K562 (cell line): Measurements from ENCODE around the gene STK16. TPM values are rescaled to one million over a fixed set of nuclear protein-coding genes. Genes with fewer than 3 reads are reported as not detected.
A peak's percentile ranks its signal among the peaks of the same experiment; 100 is the strongest.

Experiments
- ATAC-seq: fragments of 200-7000 bp; cut with Tn5 transposase; 3 replicates; pipeline ENCODE4 v1.9.1; 2020; ENCODE audit warnings: moderate library complexity
- BruUV-seq: library from RNA; stranded (reverse); fragments of 400-500 nt; replicated peaks from 2 replicates; lab custom pipeline; 2021; lab: Mats Ljungman, UMichigan
- CTCF ChIA-PET: fragments of 300-600 bp; formaldehyde crosslinking; extraction: SDS; loops from one replicate; lab custom pipeline; 2021; ENCODE audit warnings: low intra/inter-chr PET ratio; lab: Yijun Ruan, JAX
- POLR2A ChIA-PET: fragments of 300-600, 350-650 bp; sonication (Branson Sonifier 250); formaldehyde crosslinking; extraction: SDS; loops from one replicate; lab custom pipeline; 2021; ENCODE audit warnings: antibody characterized with exemption, inconsistent platforms; lab: Yijun Ruan, JAX
- DNase-seq, 4 experiments: peaks; one replicate each; pipeline versions ENCODE4 v3.0.0 to v3.0.0-alpha.2; 2011 to 2018; ENCODE audit warnings: low spot score in 3 of 4, mixed read lengths in 3 of 4; ENCODE audit errors: extremely low read depth in 1 of 4
- FAIRE-seq: peaks from 2 replicates; lab custom pipeline; 2011; peaks lifted over from hg19 to GRCh38; lab: Jason Lieb, UNC
- H2AFZ ChIP-seq: 2 replicates; pipeline ENCODE4 v1.6.0; 2011; ENCODE audit warnings: low read depth, low read length, control low read depth, inconsistent platforms
- H3K27ac ChIP-seq: fragments of 200-600 bp; 3 replicates; pipeline ENCODE4 v1.8.0; 2011; ENCODE audit warnings: low read depth, mild to moderate bottlenecking, control low read depth, inconsistent platforms, low read length, moderate library complexity, mixed read lengths; ENCODE audit errors: extremely low read depth
- H3K27me3 ChIP-seq, 2 experiments: fragments of 300-600 bp in 1 of 2; 2 replicates in 1 of 2; 3 replicates in 1 of 2; pipeline versions ENCODE4 v1.6.0 to v1.8.0; 2011; ENCODE audit warnings: inconsistent platforms in 2 of 2, low read length in 2 of 2, mild to moderate bottlenecking in 1 of 2, mixed read lengths in 1 of 2, moderate library complexity in 1 of 2; ENCODE audit not compliant: control insufficient read depth in 2 of 2, insufficient read depth in 2 of 2
- H3K36me3 ChIP-seq: fragments of 300-600 bp; 3 replicates; pipeline ENCODE4 v1.8.0; 2011; ENCODE audit warnings: mild to moderate bottlenecking, low read length, inconsistent platforms; ENCODE audit not compliant: control insufficient read depth, insufficient read depth
- H3K4me1 ChIP-seq, 2 experiments: fragments of 200-600 bp in 1 of 2; replicated peaks in 1 of 2; 2 replicates in 1 of 2; 3 replicates in 1 of 2; pipeline versions ENCODE4 v1.5.1 to v1.8.0; 2011; ENCODE audit warnings: inconsistent platforms in 2 of 2, low read length in 2 of 2, mild to moderate bottlenecking in 1 of 2, mixed read lengths in 1 of 2, moderate library complexity in 1 of 2; ENCODE audit not compliant: control insufficient read depth in 2 of 2, insufficient read depth in 2 of 2
- H3K4me2 ChIP-seq: 2 replicates; pipeline ENCODE4 v1.6.1; 2011; ENCODE audit warnings: low read length, control low read depth, inconsistent platforms, mixed read lengths; ENCODE audit not compliant: insufficient read depth
- H3K4me3 ChIP-seq: fragments of 200-600 bp; sonication (generic), shearing (Covaris generic); 2 replicates; pipeline ENCODE4 v1.5.1; 2016; ENCODE audit warnings: control low read depth, inconsistent platforms
- H3K79me2 ChIP-seq: fragments of 200-600 bp; 3 replicates; pipeline ENCODE4 v1.8.0; 2011; ENCODE audit warnings: low read length, inconsistent platforms; ENCODE audit not compliant: control insufficient read depth, insufficient read depth
- H3K9ac ChIP-seq, 2 experiments: 2 replicates each; pipeline versions ENCODE4 v1.6.0 to v1.6.1; 2011; ENCODE audit warnings: low read depth in 2 of 2, low read length in 2 of 2, control low read depth in 1 of 2, inconsistent platforms in 1 of 2, mild to moderate bottlenecking in 1 of 2, mixed read lengths in 1 of 2; ENCODE audit not compliant: insufficient read depth in 1 of 2
- H3K9me1 ChIP-seq: one replicate; pipeline ENCODE4 v1.6.0; 2011; ENCODE audit warnings: inconsistent platforms, mild to moderate bottlenecking, low read length, moderate library complexity; ENCODE audit not compliant: control insufficient read depth, insufficient read depth
- H3K9me3 ChIP-seq: replicated peaks from 2 replicates; pipeline ENCODE4 v1.5.1; 2011; ENCODE audit warnings: low read depth, low read length, inconsistent platforms; ENCODE audit not compliant: control insufficient read depth, insufficient read depth
- H4K20me1 ChIP-seq: replicated peaks from 2 replicates; pipeline ENCODE4 v1.6.1; 2011; ENCODE audit warnings: low read length, inconsistent platforms, mixed read lengths; ENCODE audit not compliant: control insufficient read depth, insufficient read depth
- POLR2G ChIP-seq: fragments of 200-400 bp; formaldehyde crosslinking; IDR thresholded peaks from 2 replicates; pipeline ENCODE4 v1.6.1; 2017; ENCODE audit warnings: low read depth, mild to moderate bottlenecking, antibody characterized with exemption, low read length, moderate library complexity
- ZEB2 ChIP-seq: fragments of 450-650 bp; IDR thresholded peaks from 2 replicates; pipeline ENCODE4 v1.6.1; 2016
- WGBS: fragments of 100-300 bp; shearing (Covaris generic); methylation state at CpG from one replicate; pipeline ENCODE4 v1.1.6; 2016; ENCODE audit warnings: low coverage, mixed read lengths; ENCODE audit not compliant: insufficient coverage; ENCODE audit errors: missing lambda C conversion rate; 5-methylcytosine and 5-hydroxymethylcytosine counted together
- in situ Hi-C: fragments of 300-500 bp; cut with MboI; formaldehyde crosslinking; loops from 4 replicates; pipeline ENCODE4 v1.15.0; 2018; ENCODE audit warnings: inconsistent platforms, mixed read lengths
- intact Hi-C: fragments of 100-400 bp; cut with micrococcal nuclease; formaldehyde crosslinking; loops from 2 replicates; pipeline ENCODE4 v1.14.2; 2022
- polyA plus RNA-seq, 8 experiments: library from polyadenylated mRNA; depleted of rRNA in 4 of 8; stranded (reverse) in 5 of 8; unstranded in 3 of 8; fragments of >200 nt; fragmentation: Nextera tagmentation in 2 of 8; fragmentation: Illumina TruSeq in 1 of 8; extraction: Ambion mirVana in 2 of 8; extraction: Trizol in 1 of 8; gene quantifications; 2 replicates each; pipeline versions ENCODE4 v1.2.1 to v1.2.3, GENCODE V29; 2011 to 2014; ENCODE audit warnings: inconsistent platforms in 1 of 8, missing spikeins in 1 of 8
- total RNA-seq, 7 experiments: library from RNA; depleted of rRNA in 6 of 7; stranded (reverse); fragments of >200 nt in 6 of 7; fragmentation: Illumina TruSeq in 2 of 7; extraction: Trizol in 2 of 7; gene quantifications; 2 replicates each; pipeline versions ENCODE4 v1.2.1 to v1.2.3, GENCODE V29; 2011 to 2021; ENCODE audit warnings: low replicate concordance in 1 of 7
- TF ChIP-seq, protein P1 (sequence below): fragments of 450-650 bp; formaldehyde crosslinking; IDR thresholded peaks from 2 replicates; pipeline ENCODE4 v1.4.0; 2022; ENCODE audit warnings: missing genetic modification characterization

The STK16 gene
- total and polyA plus RNA-seq, 9 of the 15 experiments (the other 6 are each of a cell fraction or from before 2014, with no cell fraction given) = 5.4 to 36.2 (median 17.8) TPM

DNA sequence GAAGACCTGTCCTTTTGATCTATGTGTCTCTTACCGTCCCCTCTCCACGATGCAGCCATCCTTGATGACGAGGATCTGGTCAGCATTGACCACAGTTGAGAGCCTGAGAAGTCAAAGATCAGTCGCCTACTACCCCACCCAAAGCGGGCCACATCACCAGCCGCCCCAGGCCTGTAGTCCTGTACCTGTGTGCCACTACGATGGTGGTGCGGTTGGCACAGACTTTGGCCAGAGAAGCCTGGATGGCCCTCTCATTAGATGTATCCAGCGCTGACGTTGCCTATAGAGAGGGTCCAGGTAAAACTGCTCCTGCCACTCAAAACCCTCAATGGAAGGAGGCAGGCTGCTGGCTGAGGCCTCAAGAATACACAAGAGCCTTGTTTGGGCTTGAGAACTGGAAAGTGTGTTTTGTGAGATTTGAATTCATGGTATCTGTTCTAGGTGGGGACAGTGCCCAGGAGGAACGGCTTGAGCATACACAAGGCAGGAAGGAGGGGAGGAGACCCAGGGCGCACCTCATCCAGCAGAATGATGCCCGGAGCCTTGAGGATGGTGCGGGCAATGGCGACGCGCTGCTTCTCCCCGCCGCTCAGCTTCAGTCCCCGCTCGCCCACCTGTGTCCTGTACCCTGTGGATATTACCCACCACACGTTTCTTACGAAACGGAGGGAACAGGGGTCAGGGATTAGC lies 34.9 kb upstream of the STK16 start:
- Histone ChIP-seq H3K27ac (no peak overlapping the region), H3K9ac (no peak overlapping the region)
- no peak for FAIRE-seq

More for the DNA sequence above, 34.9 kb upstream of the STK16 start:
- DNase-seq = no peak
- no peak for ATAC-seq
- H2AFZ ChIP-seq = no peak overlapping the region
- in situ Hi-C loops (no loop called here), intact Hi-C loops (no loop called here)
- H3K36me3 ChIP-seq = peaks cover 74% of the 10 kb centered on the region
- H3K27me3 ChIP-seq = no peaks in the 10 kb centered on the region
- H3K9me1 ChIP-seq = no peaks in the 10 kb centered on the region
- ChIA-PET CTCF (interaction anchor here (0.6 kb wide), 1 partner anchor 150 kb away, joined by 3 read pairs; no protein-coding TSS in a partner anchor), POLR2A (no interaction called here)
- peaks cover 11% of the 10 kb centered on the region; the same call in 1 of the 2 replicates for H4K20me1 ChIP-seq
- no TSS peak for BruUV-seq
- peaks cover 16 to 17% of the 10 kb centered on the region in 2 experiments; a peak in 4 of 5 replicates for H3K4me1 ChIP-seq
- 95% methylated on average over 20 of the region's 24 CpGs for WGBS
- H3K4me3 ChIP-seq = no peak overlapping the region
- H3K79me2 ChIP-seq = no peaks in the 10 kb centered on the region; the same call in 1 of the 3 replicates
- H3K9me3 ChIP-seq = no peaks in the 10 kb centered on the region
- H3K4me2 ChIP-seq = no peak overlapping the region
- TF ChIP-seq POLR2G (peak; percentile 22; the same call in 1 of the 2 replicates), ZEB2 (no peak)
- TF ChIP-seq, protein P1, sequence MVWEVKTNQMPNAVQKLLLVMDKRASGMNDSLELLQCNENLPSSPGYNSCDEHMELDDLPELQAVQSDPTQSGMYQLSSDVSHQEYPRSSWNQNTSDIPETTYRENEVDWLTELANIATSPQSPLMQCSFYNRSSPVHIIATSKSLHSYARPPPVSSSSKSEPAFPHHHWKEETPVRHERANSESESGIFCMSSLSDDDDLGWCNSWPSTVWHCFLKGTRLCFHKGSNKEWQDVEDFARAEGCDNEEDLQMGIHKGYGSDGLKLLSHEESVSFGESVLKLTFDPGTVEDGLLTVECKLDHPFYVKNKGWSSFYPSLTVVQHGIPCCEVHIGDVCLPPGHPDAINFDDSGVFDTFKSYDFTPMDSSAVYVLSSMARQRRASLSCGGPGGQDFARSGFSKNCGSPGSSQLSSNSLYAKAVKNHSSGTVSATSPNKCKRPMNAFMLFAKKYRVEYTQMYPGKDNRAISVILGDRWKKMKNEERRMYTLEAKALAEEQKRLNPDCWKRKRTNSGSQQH (CRISPR knock-in tag) = no peak
